Karpas-422 (cell line): ENCODE data around the gene STARD9. TPM values are rescaled to one million over a fixed set of nuclear protein-coding genes. Genes with fewer than 3 reads are reported as not detected.
A peak's percentile ranks its signal among the peaks of the same experiment; 100 is the strongest.
"Not testable (repeated sequence)": the region's sequence is repeated elsewhere in the genome, so short reads cannot be mapped to it uniquely, and the experiment has no call there.

Source experiments
- DNase-seq: peaks from one replicate; pipeline ENCODE4 v3.0.0-alpha.2; 2015
- H2AFZ ChIP-seq: fragments of 200-600 bp; sonication (generic); 2 replicates; pipeline ENCODE4 v1.6.1; 2014; ENCODE audit warnings: antibody characterized with exemption, low read length, mixed read lengths
- H3K27ac ChIP-seq: fragments of 200-600 bp; sonication (generic); 2 replicates; pipeline ENCODE4 v1.5.1; 2014; ENCODE audit warnings: mild to moderate bottlenecking, low read length, moderate library complexity
- H3K27me3 ChIP-seq: fragments of 200-600 bp; sonication (generic); 2 replicates; pipeline ENCODE4 v1.6.1; 2014; ENCODE audit warnings: low read length, mixed read lengths
- H3K36me3 ChIP-seq: fragments of 200-600 bp; sonication (generic); 2 replicates; pipeline ENCODE4 v1.6.1; 2014; ENCODE audit warnings: low read length, mixed read lengths; ENCODE audit not compliant: insufficient read depth
- H3K4me1 ChIP-seq: fragments of 200-600 bp; sonication (generic); 2 replicates; pipeline ENCODE4 v1.6.1; 2014; ENCODE audit warnings: mild to moderate bottlenecking, low read length, mixed read lengths
- H3K4me2 ChIP-seq: fragments of 200-600 bp; sonication (generic); 2 replicates; pipeline ENCODE4 v1.6.1; 2014; ENCODE audit warnings: low read length, low read depth, mild to moderate bottlenecking; ENCODE audit not compliant: poor library complexity, severe bottlenecking
- H3K4me3 ChIP-seq: fragments of 200-600 bp; sonication (generic); 2 replicates; pipeline ENCODE4 v1.5.1; 2014; ENCODE audit warnings: mild to moderate bottlenecking, antibody characterized with exemption, low read length, mixed read lengths
- H3K79me2 ChIP-seq: fragments of 200-600 bp; sonication (generic); 2 replicates; pipeline ENCODE4 v1.6.1; 2014; ENCODE audit warnings: mild to moderate bottlenecking, low read length, mixed read lengths
- H3K9ac ChIP-seq: fragments of 200-600 bp; sonication (generic); 2 replicates; pipeline ENCODE4 v1.6.0; 2014; ENCODE audit warnings: low read length
- H3K9me2 ChIP-seq: fragments of 200-600 bp; sonication (generic), shearing (Covaris generic); replicated peaks from 2 replicates; pipeline ENCODE4 v1.6.0; 2014; ENCODE audit warnings: mild to moderate bottlenecking, low read length, moderate library complexity; ENCODE audit not compliant: insufficient read depth
- H3K9me3 ChIP-seq: fragments of 300-700, 200-600 bp; sonication (generic); 2 replicates; pipeline ENCODE4 v1.6.1; 2014; ENCODE audit warnings: low read length, mixed read lengths
- H4K20me1 ChIP-seq: fragments of 200-600 bp; sonication (generic); 2 replicates; pipeline ENCODE4 v1.6.1; 2014; ENCODE audit warnings: mild to moderate bottlenecking, antibody characterized with exemption, low read length, low read depth; ENCODE audit not compliant: insufficient read depth
- total RNA-seq: library from RNA; depleted of rRNA; stranded (reverse); fragments of >200 nt; shearing (Covaris generic); gene quantifications from 2 replicates; pipeline ENCODE4 v1.2.3, GENCODE V29; 2014; ENCODE audit warnings: low replicate concordance

The STARD9 gene
- total RNA-seq, 1 experiment from 2014 or later: 0.37 TPM

DNA sequence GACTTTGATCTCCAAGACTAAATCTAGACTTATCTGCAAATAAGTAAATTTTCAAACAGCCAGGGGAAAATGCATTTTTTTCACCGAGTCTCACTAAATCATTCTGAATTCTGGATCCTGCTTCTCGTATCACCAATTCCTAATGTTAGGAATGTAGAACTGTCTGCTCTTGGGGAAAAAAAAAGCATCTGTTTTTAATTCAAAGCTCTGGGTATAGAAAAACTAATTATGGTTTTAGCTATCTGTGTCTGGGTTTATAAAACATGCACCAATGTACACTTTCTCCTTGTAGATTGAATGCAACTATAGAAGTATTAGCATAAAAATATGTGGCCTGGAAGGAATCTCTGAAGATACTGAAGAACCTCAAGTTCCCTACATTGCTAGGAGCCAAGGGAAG, 166.3 kb downstream of the STARD9 start:
- no peaks in the 10 kb centered on the region for H4K20me1 ChIP-seq
- H3K27me3 ChIP-seq: no peaks in the 10 kb centered on the region
- H3K4me2 ChIP-seq: no peak overlapping the region

DNA sequence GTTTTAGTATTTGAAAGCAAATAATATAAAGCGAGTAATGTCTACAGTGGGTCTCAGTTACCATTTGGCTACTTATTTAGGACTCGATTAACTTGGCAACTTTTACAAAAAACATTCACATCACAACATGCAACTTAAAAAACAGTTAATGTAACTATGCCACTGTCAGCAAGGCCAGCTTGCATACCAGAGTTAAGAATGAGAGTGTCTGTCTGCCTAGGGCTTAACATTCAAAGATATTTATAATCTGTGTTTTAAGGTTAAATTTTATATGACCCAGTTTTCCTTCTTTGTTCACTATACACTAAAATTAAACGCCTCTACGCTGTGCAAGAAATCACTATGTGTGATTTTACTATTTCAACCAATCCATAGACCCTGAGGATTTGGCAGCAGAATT, 166.7 kb downstream of the STARD9 start:
- no peaks in the 10 kb centered on the region for H3K9me3 ChIP-seq
- H3K4me1 ChIP-seq: peaks cover 26% of the 10 kb centered on the region
- H3K9ac ChIP-seq: no peak overlapping the region
- H2AFZ ChIP-seq: no peak overlapping the region
- H3K4me2 ChIP-seq: no peak overlapping the region
- H3K27me3 ChIP-seq: no peaks in the 10 kb centered on the region
- DNase-seq: no peak
- H3K27ac ChIP-seq: no peak overlapping the region
- H3K9me2 ChIP-seq: no peaks in the 10 kb centered on the region
- peaks cover 4% of the 10 kb centered on the region for H3K79me2 ChIP-seq
- H4K20me1 ChIP-seq: no peaks in the 10 kb centered on the region
- H3K36me3 ChIP-seq: no peaks in the 10 kb centered on the region
- no peak overlapping the region for H3K4me3 ChIP-seq

More for the DNA sequence above, 166.3 kb downstream of the STARD9 start:
- Histone ChIP-seq H3K79me2 (peaks cover 5% of the 10 kb centered on the region), H3K4me3 (no peak overlapping the region), H2AFZ (no peak overlapping the region), H3K4me1 (peaks cover 27% of the 10 kb centered on the region), H3K9me3 (no peaks in the 10 kb centered on the region), H3K27ac (no peak overlapping the region), H3K9ac (no peak overlapping the region), H3K36me3 (no peaks in the 10 kb centered on the region), H3K9me2 (no peaks in the 10 kb centered on the region)
- DNase-seq: no peak

DNA sequence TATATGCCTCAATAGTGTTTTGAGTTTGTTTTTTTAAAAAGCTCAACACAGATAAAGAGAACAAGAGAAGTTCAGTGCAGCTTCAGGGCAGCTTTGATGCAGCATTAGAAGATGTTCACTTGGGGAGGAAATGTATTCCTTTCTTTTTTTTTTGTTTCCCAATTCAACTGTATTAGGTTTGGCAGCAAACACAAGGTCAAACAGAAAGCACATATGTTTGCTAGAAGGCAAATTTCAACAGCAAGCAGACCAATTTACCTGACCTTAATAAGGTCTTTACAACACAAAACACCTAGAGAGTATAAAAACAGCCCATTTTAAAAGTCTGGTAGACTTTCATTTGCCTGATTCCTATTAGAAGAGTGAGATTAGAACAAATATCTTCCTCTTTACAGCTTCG, 168.8 kb downstream of the STARD9 start:
- H3K4me1 ChIP-seq: peaks cover 20% of the 10 kb centered on the region

DNA sequence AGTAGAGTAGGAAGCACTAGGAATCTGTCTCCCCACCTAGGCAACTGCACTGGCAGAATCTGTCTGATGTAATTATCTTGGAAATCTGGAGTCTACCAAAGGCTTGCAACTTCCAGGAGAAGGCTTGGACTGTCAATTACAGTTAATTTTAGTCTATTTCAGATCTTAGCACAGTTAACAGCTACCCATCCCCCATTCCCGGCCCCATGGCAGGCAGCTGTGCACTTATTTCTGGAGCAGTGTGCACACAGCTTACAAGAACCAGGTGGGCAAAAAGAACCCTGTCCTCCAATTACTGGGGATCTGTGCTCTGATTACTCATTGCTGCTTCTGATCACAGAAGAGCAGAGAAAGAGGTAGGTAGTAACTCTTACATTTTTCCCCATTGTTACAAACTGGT, 173.9 kb downstream of the STARD9 start:
- H3K9me3 ChIP-seq: peaks cover 8% of the 10 kb centered on the region; the same call in 1 of the 2 replicates
- no peak overlapping the region for H2AFZ ChIP-seq
- H3K79me2 ChIP-seq: peaks cover 3% of the 10 kb centered on the region; the same call in 1 of the 2 replicates
- H3K27me3 ChIP-seq: no peaks in the 10 kb centered on the region
- H3K4me1 ChIP-seq: peaks cover 17% of the 10 kb centered on the region
- no peak overlapping the region for H3K9ac ChIP-seq
- DNase-seq: no peak
- no peaks in the 10 kb centered on the region for H3K9me2 ChIP-seq
- no peak overlapping the region for H3K27ac ChIP-seq
- H3K4me2 ChIP-seq: no peak overlapping the region
- no peak overlapping the region for H3K4me3 ChIP-seq
- H4K20me1 ChIP-seq: no peaks in the 10 kb centered on the region
- peaks cover 25% of the 10 kb centered on the region for H3K36me3 ChIP-seq

More for the DNA sequence above, 168.8 kb downstream of the STARD9 start:
- peak overlapping the region; percentile 25 for H3K4me2 ChIP-seq
- H3K27me3 ChIP-seq: no peaks in the 10 kb centered on the region
- no peak overlapping the region for H3K9ac ChIP-seq
- no peak overlapping the region for H2AFZ ChIP-seq
- no peaks in the 10 kb centered on the region for H3K9me3 ChIP-seq
- DNase-seq: no peak
- no peak overlapping the region for H3K4me3 ChIP-seq
- no peaks in the 10 kb centered on the region for H3K36me3 ChIP-seq
- H3K9me2 ChIP-seq: no peaks in the 10 kb centered on the region
- peaks cover 3% of the 10 kb centered on the region for H3K79me2 ChIP-seq
- H4K20me1 ChIP-seq: no peaks in the 10 kb centered on the region
- H3K27ac ChIP-seq: peak overlapping the region; percentile 49

DNA sequence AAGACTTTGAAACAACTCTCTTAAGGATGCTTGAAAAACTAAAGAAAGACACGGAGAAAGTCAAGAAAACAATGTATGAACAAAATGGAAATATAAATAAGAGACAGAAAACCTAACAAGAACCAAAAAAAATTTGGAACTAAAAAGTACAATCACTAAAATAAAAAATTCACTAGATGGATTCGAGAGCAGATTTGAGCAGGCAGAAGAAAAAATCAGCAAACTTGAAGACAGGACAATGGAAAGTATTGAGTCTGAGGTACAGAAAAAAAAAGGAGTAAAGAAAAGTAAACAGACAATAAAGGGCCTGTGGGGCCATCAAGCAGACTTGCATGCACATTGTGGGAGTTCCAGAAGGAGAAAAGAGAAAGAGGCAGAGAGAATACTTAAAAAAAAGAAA, 174.9 kb downstream of the STARD9 start:
- Histone ChIP-seq H3K9ac (no peak overlapping the region), H3K27ac (no peak overlapping the region), H3K9me3 (peaks cover 8% of the 10 kb centered on the region; the same call in 1 of the 2 replicates), H3K4me1 (peaks cover 6% of the 10 kb centered on the region), H3K27me3 (no peaks in the 10 kb centered on the region), H3K4me3 (no peak overlapping the region), H3K36me3 (peaks cover 25% of the 10 kb centered on the region), H3K79me2 (peaks cover 6% of the 10 kb centered on the region), H2AFZ (no peak overlapping the region), H3K9me2 (no peaks in the 10 kb centered on the region), H4K20me1 (no peaks in the 10 kb centered on the region), H3K4me2 (no peak overlapping the region)
- DNase-seq: peak; percentile 52

DNA sequence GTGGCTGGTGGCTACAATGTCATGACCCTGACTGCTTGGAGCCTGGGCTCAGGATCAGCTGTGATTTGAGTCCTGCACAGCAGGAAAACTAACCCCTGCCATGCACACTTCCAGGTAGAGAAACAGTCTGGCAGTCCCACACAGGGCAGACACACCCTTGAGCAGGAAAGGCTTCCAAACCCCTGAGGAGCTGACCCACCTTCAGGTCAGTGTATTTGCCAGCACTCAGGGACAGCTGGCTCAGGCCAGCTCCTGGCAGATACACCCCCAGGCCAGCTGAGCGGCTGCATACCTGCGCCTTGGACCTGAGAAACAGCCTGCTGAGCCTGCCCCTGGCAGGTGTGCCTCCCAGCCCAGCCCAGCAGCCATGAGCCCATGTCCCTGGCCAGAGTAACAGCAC, 183.7 kb downstream of the STARD9 start:
- no peaks in the 10 kb centered on the region for H4K20me1 ChIP-seq
- H3K4me2 ChIP-seq: no peak overlapping the region
- no peak overlapping the region for H3K27ac ChIP-seq
- peaks cover 34% of the 10 kb centered on the region for H3K79me2 ChIP-seq
- H3K4me1 ChIP-seq: no peaks in the 10 kb centered on the region
- no peaks in the 10 kb centered on the region for H3K27me3 ChIP-seq
- no peaks in the 10 kb centered on the region for H3K9me2 ChIP-seq
- no peak overlapping the region for H3K9ac ChIP-seq
- H3K9me3 ChIP-seq: peaks cover 17% of the 10 kb centered on the region
- no peaks in the 10 kb centered on the region; the same call in none of the 2 replicates for H3K36me3 ChIP-seq
- no peak for DNase-seq
- no peak overlapping the region for H2AFZ ChIP-seq
- H3K4me3 ChIP-seq: no peak overlapping the region

DNA sequence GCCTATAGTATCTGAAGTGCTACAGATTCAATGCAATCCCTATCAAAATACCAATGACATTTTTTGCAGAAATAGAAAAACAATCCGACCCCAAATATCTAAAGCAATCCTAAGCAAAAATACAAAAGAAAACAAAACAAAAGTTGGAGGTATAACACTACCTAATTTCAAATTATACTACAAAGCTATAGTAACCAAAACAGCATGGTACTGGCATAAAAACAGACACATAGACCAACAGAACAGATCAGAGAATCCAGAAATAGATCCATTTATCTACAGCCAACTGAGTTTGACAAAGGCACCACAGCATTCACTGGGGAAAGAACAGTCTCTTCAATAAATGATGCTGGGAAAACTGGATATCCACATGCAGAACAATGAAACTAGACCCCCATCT, 185.4 kb downstream of the STARD9 start:
- no peaks in the 10 kb centered on the region for H3K9me2 ChIP-seq
- no peaks in the 10 kb centered on the region for H4K20me1 ChIP-seq
- no peak for DNase-seq
- no peak overlapping the region for H3K27ac ChIP-seq
- H3K4me3 ChIP-seq: no peak overlapping the region
- peaks cover 17% of the 10 kb centered on the region for H3K9me3 ChIP-seq
- H3K36me3 ChIP-seq: no peaks in the 10 kb centered on the region; the same call in 1 of the 2 replicates
- no peaks in the 10 kb centered on the region for H3K4me1 ChIP-seq
- H2AFZ ChIP-seq: no peak overlapping the region
- no peak overlapping the region for H3K4me2 ChIP-seq
- no peaks in the 10 kb centered on the region for H3K27me3 ChIP-seq
- H3K79me2 ChIP-seq: peaks cover 30% of the 10 kb centered on the region
- H3K9ac ChIP-seq: no peak overlapping the region

DNA sequence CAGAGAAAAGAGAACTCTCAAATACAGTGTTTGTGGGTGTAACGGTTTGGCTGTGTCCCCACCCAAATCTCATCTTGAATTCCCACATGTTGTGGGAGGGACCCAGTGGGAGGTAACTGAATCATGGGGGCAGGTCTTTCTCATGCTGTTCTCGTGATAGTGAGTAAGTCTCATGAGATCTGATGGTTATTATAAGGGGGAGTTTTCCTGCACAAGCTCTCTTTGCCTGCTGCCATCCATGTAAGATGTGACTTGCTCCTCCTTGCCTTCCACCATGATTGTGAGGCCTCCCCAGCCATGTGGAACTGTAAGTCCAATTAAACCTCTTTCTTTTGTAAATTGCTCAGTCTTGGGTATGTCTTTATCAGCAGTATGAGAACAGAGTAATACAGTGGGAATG, 186.4 kb downstream of the STARD9 start:
- H3K9me2 ChIP-seq, H3K9ac ChIP-seq, H3K4me2 ChIP-seq, H3K4me3 ChIP-seq, H2AFZ ChIP-seq, H3K4me1 ChIP-seq, H4K20me1 ChIP-seq, H3K36me3 ChIP-seq, H3K27ac ChIP-seq, H3K27me3 ChIP-seq, DNase-seq: not testable (repeated sequence)
- H3K79me2 ChIP-seq: peaks cover 27% of the 10 kb centered on the region
- H3K9me3 ChIP-seq: peaks cover 17% of the 10 kb centered on the region
